HCT116 (cell line): ENCODE data around the gene ANKRD13C.

Experiments used
- ELF1 ChIP-seq: IDR thresholded peaks from 2 replicates; pipeline ENCODE4 v1.6.1; 2012; ENCODE audit warnings: low read depth, borderline replicate concordance
- EZH2phosphoT487 ChIP-seq: fragments of 200-600 bp; IDR thresholded peaks from 2 replicates; pipeline ENCODE4 v1.6.1; 2018; ENCODE audit warnings: antibody characterized with exemption, borderline replicate concordance
- POLR2A ChIP-seq: IDR thresholded peaks from 2 replicates; pipeline ENCODE4 v1.7.0; 2011; ENCODE audit warnings: borderline replicate concordance; ENCODE audit not compliant: insufficient read depth, insufficient read length; ENCODE audit errors: extremely low read depth

DNA sequence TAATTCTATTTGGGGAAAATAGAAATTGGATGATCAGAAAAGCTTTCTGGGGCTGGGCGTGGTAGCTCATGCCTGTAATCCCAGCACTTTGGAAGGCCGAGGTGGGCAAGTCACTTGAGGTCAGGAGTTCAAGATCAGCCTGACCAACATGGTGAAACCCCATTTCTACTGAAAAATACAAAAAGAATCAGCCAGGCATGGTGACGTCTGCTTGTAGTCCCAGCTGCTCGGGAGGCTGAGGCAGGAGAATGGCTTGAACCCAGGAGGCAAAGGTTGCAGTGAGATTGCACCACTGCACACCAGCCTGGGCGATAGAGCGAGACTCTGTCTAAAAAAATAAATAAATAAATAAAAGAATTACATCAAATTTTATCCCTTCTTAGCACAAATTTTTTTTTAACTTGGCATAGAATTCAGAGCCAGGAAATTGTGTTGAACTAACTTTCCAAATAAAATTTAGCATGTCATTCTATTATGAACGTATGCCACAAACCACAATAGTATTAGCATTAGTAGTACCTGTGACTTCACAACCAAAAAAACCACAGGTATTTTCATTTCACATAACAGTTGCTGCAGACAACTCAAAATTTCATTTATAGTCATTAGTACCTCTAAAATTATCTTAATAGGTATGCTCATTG, 4.5 kb upstream of the ANKRD13C start:
- no peak for TF ChIP-seq EZH2phosphoT487
- TF ChIP-seq POLR2A = no peak
- no peak for TF ChIP-seq ELF1
